Stimulated activated naive CD8-positive, alpha-beta T cell treated with anti-CD3 and anti-CD28 coated beads, Interleukin-15, Interleukin-2, amounts not matched to agents 100 U/mL and 50 U/mL, for 24 hours (primary cell): ENCODE data around the gene HDX.
"Not testable (repeated sequence)": the region's sequence is repeated elsewhere in the genome, so short reads cannot be mapped to it uniquely, and the experiment has no call there.

ENCODE experiments used
- ATAC-seq: fragments of 150-1000 bp; cut with Tn5 transposase; one replicate; pipeline ENCODE4 v1.10.0; 2021
- DNase-seq: peaks from one replicate; pipeline ENCODE4 v3.0.0; 2021

The HDX gene, protein sequence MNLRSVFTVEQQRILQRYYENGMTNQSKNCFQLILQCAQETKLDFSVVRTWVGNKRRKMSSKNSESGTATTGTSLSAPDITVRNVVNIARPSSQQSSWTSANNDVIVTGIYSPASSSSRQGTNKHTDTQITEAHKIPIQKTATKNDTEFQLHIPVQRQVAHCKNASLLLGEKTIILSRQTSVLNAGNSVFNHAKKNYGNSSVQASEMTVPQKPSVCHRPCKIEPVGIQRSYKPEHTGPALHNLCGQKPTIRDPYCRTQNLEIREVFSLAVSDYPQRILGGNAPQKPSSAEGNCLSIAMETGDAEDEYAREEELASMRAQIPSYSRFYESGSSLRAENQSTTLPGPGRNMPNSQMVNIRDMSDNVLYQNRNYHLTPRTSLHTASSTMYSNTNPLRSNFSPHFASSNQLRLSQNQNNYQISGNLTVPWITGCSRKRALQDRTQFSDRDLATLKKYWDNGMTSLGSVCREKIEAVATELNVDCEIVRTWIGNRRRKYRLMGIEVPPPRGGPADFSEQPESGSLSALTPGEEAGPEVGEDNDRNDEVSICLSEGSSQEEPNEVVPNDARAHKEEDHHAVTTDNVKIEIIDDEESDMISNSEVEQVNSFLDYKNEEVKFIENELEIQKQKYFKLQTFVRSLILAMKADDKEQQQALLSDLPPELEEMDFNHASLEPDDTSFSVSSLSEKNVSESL

DNA sequence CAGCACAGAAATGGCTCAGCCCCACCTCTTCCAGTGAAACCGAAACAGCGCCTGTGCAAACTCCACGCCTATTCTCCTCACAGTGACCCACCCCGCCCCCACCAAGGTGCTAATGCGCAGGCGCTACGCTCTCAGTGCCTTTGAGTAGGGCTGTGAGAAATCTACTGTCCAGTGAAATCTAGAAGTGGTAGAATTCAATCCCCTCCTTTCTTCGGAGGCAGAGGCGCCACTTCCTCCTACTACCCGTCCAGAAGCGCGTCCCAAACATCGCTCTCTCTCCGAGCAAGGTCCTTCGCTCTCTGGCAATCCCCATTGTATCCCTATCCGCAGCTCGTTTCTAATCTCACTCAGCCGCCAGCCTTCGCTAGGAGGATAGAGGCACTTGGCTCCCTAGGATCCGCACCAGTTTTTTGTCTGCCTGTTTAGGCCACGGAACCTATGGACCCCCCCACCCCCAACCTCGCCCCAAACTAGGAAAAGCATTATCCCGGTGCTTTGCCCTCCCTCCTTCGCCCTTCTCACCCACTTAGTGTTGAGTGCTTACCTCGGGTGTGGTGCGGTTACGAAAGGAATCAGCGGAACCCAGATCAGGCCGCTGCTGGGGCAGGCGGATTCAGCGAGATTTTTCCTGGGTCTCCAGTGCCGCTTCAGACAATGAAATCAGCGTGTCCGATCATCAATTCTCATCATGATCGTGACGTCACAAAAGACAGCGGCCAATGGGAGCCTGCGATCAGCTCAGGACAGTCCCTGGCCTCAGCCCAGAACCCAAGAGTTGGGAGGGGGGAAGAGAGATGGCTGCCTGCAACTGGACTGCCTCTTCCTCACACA, at the start of gene HDX:
Gene HDX, minus strand, starts transcription at position 656 of the 831 bp plus-strand sequence. CDS start 27,056 bp downstream, outside the sequence.
- ATAC-seq (peak; percentile 97), DNase-seq (peak; percentile 73)

DNA sequence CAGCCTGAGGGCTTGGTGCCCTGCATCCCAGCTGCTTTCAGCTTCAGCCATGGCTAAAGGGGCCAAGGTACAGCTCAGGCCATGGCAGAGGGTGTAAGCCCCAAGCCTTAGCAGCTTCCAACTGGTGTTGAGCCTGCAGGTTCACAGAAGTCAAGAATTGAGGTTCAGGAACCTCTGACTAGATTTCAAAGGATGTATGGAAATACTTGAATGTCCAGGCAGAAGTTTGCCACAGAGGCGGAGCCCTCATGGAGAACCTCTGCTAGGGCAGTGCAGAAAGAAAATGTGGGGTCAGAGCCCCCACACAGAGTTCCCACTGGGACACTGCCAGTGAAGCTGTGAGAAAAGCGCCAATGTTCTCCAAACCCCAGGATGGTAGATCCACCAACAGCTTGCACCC, 39.1 kb upstream of the HDX start:
- not testable (repeated sequence) for ATAC-seq, DNase-seq

DNA sequence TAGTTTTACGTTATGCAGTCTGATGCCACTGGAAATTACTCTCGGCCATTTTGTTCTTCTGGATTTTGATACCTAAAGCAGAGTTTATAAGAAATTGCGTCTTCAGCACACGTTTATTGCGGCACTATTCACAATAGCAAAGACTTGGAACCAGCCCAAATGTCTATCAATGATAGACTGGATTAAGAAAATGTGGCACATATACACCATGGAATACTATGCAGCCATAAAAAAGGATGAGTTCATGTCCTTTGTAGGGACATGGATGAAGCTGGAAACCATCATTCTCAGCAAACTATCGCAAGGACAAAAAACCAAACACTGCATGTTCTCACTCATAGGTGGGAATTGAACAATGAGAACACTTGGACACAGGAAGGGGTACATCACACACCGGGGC, 35.4 kb upstream of the HDX start:
- ATAC-seq, DNase-seq: not testable (repeated sequence)

DNA sequence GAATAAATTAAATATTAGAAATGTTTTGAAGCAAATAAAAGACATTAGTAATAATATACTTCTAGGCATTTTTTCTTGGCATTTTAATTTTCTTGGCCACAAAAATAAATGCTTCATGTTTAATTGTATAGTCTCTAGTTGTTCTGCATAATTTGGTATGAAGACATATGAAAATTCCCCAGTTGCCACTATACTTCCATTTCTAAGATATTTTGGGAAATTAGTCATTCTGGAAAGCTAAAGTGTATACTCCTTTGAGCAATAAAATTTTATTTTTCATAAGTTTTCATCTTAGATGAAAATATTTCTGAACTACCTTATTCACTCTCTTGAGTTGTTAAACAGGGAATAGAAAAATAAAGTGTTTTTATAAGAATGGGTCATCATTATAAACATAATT, 13.8 kb downstream of the HDX start:
- ATAC-seq (no peak), DNase-seq (no peak)

DNA sequence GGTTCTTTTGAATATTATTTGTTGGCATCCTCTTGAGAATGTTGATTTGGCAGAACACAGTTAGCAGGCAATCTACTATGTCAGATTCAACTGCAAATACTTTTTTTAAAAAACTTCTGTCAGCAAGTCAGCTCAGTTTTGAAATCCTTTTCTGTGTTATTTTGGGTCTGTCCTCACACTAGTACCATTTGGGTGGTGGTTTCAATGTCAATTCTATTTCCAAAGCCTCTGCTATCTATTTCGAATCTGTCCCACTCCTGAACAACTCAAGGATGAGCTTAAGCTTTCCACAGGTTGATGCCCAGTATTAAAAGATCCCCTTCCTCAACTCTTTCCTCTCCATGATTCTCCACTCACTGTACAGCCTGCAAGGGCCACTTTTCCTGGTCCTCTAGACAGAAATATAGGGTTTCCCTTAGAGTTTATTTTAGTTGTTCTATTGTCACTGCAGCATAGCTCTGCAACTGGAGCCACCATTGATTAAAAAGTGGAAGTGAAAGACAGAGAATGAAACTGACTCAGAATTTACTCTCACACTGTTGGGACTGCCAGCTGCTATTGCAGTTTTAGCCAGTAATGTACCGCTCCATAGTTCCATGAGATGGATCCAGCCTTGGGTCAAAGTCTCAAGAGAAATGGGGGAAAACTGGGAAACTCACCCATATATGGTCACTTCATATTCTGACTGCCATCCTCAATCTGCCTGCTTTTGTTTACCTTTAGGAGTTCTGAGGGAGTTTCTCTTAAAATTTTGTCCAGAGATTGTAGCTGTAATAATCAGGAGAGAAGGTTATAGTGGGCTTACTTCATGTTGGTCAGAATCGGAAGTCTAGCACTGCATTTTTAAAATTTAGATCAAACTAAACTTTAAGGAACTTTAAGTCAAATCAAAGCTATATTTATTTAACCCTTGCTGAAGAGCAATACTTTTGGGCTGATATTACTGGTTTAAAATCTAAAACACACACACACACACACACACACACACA, 14.6 kb downstream of the HDX start:
- ATAC-seq (no peak), DNase-seq (no peak)

DNA sequence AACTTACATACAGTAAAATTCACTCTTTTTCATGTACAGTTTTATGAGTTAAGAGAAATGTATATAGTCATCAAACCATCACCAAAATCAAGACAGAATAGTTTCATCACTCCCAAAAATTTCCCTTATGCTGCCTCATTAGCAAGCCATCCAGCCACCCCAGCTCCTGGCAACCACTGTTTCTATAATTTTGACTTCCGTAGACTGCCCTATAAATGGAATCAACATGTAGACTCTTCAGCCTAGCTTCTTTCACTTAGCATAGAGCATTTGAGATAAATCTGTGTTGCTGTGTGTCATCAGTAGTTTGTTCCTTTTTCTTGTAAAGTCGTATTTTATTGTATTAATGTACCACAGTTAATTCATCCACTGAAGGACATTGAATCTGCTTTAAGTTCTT, 23.2 kb downstream of the HDX start:
- DNase-seq (no peak), ATAC-seq (no peak)

DNA sequence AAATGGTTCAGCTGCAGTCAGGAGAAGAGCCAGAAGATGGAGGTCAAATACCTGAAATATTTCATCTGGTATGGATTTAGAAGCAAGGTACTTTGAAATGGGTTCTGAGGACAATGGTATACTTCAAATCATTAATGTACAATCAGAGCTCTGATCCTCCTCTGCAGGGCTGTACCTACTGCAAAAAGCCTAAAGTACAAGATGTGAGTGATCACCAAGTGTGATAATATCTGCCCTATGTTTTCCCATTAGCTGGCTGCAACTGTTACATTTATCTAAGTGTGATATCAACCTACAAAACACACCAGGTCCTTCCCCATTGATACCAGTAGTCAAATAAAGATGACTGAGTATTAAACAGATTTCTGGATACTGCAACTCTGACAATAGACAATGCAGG, 25.1 kb downstream of the HDX start:
- no peak for DNase-seq
- ATAC-seq = no peak

DNA sequence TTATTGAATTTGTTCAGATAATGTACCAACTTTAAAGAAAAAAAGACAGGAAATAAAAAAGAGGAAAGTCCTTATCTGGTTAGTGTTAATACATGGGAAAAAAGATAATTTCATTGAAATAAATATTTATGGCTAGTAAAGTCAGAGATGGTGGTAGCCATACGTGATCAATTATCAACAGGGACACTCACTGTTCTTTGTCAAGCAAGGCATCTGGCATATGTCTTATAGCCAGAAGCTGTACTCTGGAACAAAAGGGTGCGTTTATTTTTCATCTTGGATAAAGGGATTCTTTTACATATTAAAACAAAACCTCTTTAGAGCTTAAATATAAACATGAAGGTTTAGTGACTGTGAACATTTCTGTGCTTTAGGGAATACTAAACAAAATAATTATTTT, 26.7 kb downstream of the HDX start:
- DNase-seq (no peak), ATAC-seq (no peak)

DNA sequence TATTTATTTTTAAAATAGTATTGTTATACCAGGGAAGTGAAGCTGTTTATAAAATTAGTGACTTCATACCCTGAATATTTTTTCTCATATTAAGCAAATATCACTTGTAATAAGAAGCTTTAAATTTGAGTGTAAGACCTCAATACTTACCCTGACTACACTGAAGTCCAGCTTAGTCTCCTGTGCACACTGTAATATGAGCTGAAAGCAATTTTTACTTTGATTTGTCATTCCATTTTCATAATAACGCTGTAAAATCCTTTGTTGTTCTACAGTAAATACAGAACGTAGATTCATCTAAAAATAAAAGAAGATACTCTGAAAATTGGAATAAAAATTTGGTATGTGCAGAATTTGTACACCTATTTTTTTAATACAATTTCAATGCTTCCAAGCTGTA, 27.2 kb downstream of the HDX start:
- DNase-seq (no peak), ATAC-seq (no peak)

DNA sequence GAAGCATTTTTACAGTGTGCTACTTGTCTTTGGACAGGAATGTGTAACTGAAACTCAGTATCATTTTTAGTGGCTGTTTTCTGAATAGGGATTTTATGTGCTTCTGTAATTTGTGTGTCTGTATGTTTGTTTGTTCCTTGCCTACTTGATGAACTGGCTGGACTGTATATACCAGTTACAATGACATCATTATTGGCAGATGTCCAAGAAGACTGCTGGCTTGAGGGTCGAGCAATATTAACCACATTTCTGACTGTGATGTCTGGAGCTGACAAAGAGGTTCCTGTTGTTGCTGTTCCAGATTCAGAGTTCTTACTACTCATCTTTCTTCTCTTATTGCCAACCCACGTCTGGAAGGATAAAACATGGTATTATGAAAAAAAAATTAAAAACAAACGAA, 33.0 kb downstream of the HDX start:
- DNase-seq (no peak), ATAC-seq (no peak)

DNA sequence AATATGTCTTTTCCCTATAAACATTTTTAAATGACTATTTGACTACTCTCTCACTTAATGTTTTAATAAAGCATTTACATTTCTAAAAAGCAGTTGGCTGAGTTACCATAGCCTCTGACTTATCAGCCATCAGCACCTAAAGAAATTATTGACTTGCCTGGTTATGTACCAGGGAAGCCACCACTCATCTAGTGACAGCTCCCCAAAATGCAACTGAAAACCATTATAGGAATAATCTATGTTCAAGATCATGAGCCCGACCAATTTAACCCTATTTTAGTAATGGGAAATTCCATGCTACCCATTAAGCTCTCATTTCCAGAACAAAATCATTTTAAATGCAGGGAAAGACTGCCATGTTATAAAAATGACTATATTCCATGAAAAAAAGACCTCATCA, 34.4 kb downstream of the HDX start:
- DNase-seq (no peak), ATAC-seq (no peak)

DNA sequence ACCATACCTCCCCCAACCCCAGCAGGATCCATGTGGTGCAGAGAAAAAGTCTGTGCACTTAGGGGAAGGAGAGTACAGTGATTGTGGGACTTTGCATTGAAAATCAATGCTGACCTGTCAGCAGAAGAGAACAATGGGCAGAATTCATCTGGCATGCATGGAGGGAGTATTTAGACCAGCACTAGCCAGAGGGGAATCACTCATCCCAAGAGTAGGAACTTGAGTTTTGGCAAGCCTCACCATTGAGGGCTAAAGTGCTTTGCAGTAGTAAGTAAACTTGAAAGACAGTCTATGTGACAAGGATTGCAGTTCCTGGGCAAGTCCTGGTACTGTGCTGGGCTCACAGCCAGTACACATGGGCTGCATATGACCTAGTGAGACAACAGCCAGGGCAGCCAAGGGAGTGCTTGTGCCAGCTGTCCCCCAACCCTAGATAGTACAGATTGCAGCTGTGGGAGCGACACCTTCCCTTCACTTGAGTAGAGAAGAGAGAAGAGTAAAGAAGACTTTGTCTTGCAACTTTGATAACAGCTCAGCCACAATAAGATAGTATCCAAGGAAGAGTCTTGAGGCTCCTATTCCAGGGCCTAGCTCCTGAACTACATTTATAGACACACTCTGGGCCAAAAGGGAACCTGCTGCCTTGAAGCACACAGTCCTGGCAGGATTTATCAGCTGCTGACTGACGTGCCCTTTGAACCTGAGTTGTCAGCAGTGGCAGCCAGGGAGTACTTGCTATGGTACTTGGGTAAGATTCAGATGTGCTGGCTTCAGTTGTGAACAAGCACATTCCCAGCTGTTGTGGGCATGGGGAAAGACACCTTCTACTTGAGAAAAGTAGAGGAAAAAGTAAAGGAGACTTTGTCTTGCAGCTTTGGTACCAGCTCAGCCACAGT, 48.7 kb downstream of the HDX start:
- DNase-seq (no peak), ATAC-seq (no peak)

DNA sequence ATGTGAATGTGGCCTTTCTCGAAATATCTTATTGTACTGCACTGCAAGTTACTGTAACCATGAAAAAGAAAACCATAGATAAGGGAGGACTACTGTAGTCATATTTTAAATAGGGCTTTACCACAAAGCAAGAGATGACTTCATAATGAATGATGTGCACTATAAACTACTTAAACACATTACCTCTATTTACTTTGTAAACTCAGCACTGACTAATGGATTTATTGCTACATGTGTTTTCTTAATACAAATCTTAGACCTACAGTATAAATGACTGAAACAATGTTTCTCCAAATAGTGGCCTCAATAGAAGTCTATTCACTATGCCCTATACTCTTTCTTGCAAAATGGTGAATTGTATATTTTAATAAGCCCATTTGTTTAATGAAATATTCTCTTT, 61.1 kb downstream of the HDX start:
- ATAC-seq (no peak), DNase-seq (no peak)

DNA sequence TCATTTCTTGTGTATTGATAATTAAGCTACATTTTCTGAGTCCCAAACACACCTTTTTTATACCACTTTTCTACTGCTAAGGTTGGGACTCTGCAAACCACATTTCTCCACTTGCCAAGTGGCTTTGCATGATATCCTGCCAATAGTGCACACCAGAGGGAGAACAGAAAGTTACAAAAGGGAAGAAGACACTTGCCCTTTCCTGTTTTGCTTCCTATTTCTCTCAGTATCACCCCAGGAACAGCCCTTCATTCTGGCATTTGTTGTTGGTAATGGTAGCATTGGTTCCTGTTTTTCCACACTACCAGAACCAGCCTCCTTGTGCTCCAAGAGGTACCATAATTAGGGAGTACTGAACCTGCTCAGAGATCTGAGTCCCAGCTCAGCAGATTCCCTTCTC, 87.1 kb downstream of the HDX start:
- DNase-seq = no peak
- ATAC-seq = no peak

DNA sequence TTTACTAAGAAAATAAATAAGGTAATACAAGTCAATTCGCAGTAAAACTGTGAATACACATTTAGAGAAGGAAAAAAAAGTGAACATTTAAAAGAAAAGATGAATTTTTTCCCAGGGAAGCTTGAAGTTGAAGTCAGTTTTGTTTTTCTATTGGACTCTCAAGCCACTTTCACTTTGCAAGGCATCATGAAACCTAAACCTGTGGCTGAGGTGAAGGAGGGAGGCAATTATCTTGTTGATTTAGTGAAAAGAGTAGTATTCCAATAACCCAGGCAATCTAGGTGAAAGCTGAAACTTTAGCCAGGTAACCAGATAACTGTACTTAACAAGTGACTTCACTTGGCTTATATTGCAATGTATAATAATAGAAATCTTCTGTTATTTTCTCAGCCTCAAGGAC, 138.6 kb downstream of the HDX start:
- no peak for DNase-seq
- no peak for ATAC-seq

DNA sequence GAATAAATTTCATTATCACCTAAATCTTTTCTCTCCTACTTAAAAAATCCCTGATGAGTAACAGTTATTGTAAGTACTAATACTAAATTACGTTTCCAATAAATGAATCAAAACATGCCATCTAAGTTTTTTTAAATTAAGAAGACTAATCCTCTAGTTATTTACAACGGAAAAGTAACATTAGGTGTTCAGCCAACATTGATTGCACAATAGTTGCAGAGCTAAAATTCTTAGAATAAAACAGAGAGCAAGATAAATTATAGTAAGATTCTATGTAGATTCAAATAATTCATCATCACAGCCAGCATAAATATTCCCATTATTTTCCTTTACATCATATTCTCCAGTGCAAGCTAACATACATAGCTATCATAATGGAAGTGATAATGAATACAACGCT, 139.2 kb downstream of the HDX start:
- ATAC-seq (no peak), DNase-seq (no peak)

DNA sequence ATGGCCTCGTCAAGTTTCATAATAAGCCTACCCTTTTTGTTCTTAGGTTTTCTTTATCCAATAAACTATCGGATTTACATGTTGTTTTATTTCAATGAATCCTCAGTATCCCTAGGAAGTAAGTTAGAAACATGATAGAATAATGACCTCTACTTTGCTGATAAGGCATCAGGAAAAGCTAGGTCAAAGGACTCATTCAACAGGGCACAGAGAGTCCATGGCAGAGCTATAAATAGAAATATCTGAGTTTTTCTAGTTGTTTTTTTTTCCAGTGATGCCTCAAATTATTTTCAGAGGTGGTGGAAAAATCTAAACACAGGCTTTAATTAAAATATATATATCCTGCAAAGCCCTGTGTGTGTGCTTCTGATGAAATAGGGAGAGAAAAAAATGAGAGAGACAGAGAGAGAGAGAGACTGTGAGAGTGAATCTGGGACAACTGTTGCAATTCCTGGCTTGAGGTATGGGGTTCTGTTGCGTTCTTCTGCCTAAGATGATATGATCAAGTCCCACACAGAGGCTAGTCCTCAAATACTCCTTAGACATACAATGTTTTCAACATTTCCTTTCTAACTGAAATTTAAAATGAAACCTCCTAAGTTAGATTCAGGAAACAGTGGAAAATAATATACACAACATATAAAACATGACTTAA, 139.9 kb downstream of the HDX start:
- no peak for ATAC-seq

DNA sequence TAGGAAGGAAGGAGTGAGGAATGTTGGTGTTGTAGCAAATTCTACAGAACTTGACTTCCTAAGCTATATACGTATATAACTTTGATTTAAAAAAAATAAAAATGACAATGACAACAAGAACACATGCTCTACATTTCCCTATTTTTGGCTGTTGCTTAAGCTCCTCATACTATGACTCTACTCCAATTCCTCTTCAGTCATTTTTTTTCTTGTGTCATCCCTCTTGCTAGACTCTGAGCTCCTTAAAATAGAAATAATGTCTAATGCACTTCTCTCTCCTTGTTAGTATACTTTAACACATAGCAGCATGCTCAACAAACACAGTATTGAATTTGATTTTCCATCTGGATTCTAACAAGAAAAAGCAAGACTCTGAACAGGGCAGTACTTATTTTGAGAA, 144.0 kb downstream of the HDX start:
- ATAC-seq (no peak), DNase-seq (no peak)

More for the DNA sequence above, 139.9 kb downstream of the HDX start:
- no peak for DNase-seq

DNA sequence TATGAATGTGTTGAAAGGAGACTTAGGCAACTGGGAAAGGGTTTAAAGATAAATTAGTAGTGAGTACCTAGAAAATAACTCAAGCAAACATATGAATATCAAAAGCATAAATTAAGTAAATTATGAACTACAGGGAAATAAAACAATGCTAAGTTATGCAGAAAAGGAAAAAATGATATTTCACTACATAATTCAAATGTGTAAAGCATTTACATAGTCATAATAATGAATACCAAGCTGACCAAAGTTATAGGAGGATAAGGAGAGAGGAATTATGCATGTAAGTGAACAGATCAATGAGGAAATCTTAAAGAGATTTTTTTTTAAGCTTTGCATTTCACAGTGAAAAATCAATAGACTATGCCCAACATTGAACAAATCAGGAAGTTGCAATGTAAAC, 145.0 kb downstream of the HDX start:
- ATAC-seq (no peak), DNase-seq (no peak)

DNA sequence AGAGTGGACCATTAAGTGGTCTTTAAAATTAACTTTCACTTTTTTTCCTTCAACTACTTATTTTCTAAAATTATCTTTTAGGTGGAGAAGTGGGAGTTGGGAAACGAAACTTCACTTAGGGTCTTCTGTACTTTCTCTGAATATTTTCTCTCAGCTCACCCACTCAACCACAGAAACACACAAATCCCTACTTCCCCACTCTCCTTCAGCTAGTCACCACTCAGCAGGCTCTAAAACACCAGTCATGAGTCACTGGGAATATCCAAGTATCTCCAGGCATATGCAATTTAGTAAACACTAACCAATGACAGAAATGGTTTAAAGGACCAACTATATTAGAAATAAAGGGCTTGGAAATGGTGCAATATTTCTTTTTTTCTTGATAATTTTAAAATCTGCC, 161.3 kb downstream of the HDX start:
- ATAC-seq (no peak), DNase-seq (no peak)
